Rectal smooth muscle tissue (tissue), 1 donor: ENCODE results near the gene NOM1.
"Not testable (repeated sequence)": the region's sequence is repeated elsewhere in the genome, so short reads cannot be mapped to it uniquely, and the experiment has no call there.

ENCODE experiments used
- H3K27ac ChIP-seq: one replicate; pipeline ENCODE4 v1.7.0; 2013; ENCODE audit warnings: low read depth, low read length, inconsistent platforms
- H3K27me3 ChIP-seq: one replicate; pipeline ENCODE4 v1.7.0; 2013; ENCODE audit warnings: low read length; ENCODE audit not compliant: control insufficient read depth, insufficient read depth
- H3K36me3 ChIP-seq: one replicate; pipeline ENCODE4 v1.7.0; 2013; ENCODE audit warnings: low read length; ENCODE audit not compliant: control insufficient read depth, insufficient read depth
- H3K4me1 ChIP-seq: one replicate; pipeline ENCODE4 v1.7.0; 2013; ENCODE audit warnings: low read length; ENCODE audit not compliant: control insufficient read depth, insufficient read depth
- H3K4me3 ChIP-seq: one replicate; pipeline ENCODE4 v1.7.0; 2013; ENCODE audit warnings: low read length
- H3K9ac ChIP-seq: one replicate; pipeline ENCODE4 v1.7.0; 2013; ENCODE audit warnings: low read length

Gene NOM1

DNA sequence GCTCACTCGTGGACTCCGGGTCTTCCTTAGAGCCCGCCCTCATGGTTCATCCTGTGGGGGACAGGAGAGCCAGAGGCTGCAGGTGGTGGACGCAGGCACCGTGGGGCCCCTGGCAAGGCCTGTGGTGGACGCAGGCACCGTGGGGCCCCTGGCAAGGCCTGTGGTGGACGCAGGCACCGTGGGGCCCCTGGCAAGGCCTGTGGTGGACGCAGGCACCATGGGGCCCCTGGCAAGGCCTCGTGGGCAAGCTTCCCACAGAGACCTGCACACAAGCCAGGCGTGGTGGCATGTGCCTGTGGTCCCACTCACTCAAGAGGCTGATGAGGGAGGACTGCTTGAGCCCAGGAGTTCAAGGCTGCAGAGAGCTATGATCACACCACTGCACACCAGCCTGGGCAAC is 23.7 kb upstream of the NOM1 start:
- H3K36me3 ChIP-seq, H3K27me3 ChIP-seq, H3K4me1 ChIP-seq, H3K27ac ChIP-seq, H3K9ac ChIP-seq, H3K4me3 ChIP-seq: not testable (repeated sequence)

DNA sequence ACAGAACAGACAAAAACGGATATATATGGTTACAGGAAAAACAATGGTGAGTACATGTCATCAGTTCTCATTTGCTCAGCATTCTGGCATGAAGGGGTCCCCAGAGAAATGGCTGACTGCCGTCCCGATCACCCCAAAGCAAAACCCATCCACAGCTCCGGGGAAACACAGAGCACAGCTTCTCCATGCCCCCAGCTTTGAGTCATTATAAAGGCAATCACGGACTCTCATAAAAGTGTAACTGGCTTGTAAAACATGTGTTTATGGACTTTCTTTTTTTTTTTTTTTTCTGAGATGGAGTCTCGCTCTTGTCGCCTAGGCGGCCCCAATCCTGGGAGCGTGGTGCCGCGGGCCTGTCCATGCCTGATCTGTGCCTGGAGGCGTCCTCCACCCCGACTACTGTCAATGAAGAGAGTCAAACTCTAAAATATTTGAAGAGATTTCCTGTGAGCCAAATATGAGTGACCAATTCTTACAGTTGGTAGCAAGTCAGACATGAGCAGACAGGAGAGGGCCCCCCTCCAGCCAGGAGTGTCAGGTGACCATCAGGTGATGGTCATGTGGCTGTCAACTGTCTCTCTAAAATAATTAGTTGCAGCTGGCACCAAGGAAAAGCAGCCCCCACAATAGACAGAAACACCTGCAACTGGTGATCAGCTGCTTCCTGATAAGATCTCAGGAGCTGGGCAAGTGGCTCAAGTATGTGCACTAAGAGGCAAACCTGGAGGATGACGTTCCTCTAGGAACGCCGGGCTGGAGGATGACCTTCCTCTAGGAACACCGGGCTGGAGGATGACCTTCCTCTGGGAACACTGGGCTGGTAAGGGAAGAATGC is 21.7 kb upstream of the NOM1 start:
- no peak overlapping the region for H3K9ac ChIP-seq
- no peaks in the 10 kb centered on the region for H3K4me1 ChIP-seq
- no peaks in the 10 kb centered on the region for H3K36me3 ChIP-seq
- no peak overlapping the region for H3K4me3 ChIP-seq
- no peaks in the 10 kb centered on the region for H3K27me3 ChIP-seq
- no peak overlapping the region for H3K27ac ChIP-seq

DNA sequence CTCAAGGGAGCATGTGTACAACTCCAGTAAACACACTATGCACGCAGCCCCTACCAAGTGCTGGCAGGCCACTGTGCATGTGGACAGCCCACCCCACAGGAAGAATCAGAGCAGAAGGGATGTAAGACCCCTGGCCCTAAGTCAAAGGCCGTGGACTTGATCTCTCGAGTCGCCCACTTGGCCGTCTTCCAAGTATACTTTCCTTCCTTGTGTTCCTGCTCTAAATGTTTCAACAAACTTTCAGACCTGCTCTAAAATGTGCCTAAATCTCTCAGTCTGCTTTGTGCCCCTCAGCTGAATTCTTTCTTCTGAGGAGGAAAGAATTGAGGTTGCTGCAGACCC is 21.1 kb upstream of the NOM1 start:
- H3K36me3 ChIP-seq, result no peaks in the 10 kb centered on the region
- no peaks in the 10 kb centered on the region for H3K27me3 ChIP-seq
- no peaks in the 10 kb centered on the region for H3K4me1 ChIP-seq
- no peak overlapping the region for H3K9ac ChIP-seq
- H3K27ac ChIP-seq, result no peak overlapping the region
- no peak overlapping the region for H3K4me3 ChIP-seq

DNA sequence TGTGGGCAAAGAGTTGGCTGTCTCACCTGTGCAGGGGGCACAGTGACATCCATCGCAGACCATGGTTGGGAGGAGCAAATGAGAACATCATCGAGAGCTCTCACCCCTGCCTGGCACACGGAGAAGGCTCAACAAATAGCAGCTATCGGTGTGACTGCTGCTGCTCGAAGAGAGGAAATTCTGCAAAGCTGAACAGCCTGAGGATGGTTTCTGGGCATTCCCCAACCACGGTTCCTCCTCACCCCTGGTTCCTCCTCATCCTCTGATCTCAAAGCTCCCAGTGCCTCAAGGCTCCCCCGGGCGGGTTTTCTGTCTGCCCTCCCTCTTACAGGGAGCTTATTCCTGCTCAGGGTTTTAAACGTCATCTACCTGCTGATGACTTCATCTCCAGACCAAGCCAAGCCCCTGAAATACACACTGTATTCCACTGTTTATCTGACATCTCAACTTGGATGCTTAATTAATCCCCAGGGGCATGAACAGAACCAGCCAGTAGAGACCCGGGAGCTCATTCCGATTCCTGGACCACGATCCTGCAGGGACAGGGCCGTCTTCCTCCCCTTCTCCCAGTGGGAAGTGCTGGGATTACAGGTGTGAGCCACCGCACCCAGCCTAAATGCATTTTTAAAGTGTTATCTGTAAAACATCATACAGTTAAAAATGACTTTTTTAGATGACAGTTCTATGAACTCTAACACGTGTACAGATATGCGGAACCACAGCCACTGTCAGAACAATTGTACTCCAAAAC is 19.5 kb upstream of the NOM1 start:
- H3K36me3 ChIP-seq, result no peaks in the 10 kb centered on the region
- H3K4me3 ChIP-seq, result no peak overlapping the region
- H3K9ac ChIP-seq, result no peak overlapping the region
- H3K27ac ChIP-seq, result no peak overlapping the region
- no peaks in the 10 kb centered on the region for H3K4me1 ChIP-seq
- H3K27me3 ChIP-seq, result no peaks in the 10 kb centered on the region

DNA sequence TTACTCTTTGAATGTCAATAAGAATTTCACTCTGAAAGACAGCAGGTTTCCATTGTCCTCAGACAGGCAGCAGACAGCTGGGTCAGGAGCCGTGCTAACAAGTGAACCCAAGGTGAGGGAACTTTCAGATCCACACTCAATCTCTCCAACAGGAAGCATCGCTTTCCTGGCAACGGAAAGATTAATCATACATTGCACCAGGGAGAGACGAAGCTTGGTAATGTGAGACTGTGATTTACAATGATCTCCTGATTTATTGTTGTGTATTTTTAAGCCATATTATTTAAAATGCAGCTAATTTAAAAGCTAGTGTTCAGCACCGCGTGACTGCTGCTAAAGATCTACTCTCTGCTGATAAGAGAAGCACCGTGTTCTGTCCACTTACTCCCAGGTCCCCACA is 17.5 kb upstream of the NOM1 start:
- H3K4me1 ChIP-seq, result no peaks in the 10 kb centered on the region
- H3K9ac ChIP-seq, result no peak overlapping the region
- H3K27ac ChIP-seq, result no peak overlapping the region
- H3K4me3 ChIP-seq, result no peak overlapping the region
- no peaks in the 10 kb centered on the region for H3K36me3 ChIP-seq
- no peaks in the 10 kb centered on the region for H3K27me3 ChIP-seq

DNA sequence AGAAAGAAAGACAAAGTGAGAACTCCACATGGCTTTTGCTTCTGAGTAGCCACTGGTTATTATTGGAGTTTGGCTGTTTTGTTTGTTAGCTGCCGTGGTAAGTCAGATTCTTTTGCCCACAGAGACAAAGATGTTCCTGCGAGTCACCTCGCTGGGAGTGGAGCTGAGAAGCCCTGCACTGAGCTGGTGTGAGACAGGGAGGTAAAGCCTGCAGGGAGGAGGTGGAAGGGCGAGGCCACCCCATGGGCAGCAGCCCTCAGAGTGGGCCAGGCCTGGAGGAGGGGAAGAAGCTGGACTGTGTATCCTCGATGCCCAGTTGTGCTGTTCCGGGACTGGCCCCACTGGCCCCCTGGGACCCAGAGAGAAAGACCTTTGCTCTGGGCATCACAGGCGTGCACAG is 14.3 kb upstream of the NOM1 start:
- Histone ChIP-seq H3K4me1 (no peaks in the 10 kb centered on the region), H3K27ac (no peak overlapping the region), H3K4me3 (no peak overlapping the region), H3K36me3 (no peaks in the 10 kb centered on the region), H3K9ac (no peak overlapping the region), H3K27me3 (no peaks in the 10 kb centered on the region)

DNA sequence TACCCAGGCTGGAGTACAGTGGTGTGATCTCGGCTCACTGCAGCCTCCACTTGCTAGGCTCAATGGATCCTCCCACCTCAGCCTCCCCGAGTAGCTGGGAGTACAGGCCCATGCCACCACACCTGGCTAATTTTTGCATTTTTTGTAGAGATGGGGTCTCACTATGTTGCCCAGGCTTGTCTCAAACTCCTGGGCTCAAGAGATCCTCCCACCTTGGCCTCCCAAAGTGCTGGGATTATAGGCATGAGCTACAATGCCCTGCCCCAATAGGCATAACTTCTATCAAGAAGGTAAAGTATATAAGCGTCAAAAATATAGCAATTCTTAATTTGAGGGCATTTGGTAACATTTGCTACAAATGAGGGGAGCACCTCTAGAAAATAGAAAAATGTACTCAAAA is 12.7 kb upstream of the NOM1 start:
- H3K4me3 ChIP-seq, H3K27me3 ChIP-seq, H3K4me1 ChIP-seq, H3K36me3 ChIP-seq, H3K9ac ChIP-seq, H3K27ac ChIP-seq: not testable (repeated sequence)

DNA sequence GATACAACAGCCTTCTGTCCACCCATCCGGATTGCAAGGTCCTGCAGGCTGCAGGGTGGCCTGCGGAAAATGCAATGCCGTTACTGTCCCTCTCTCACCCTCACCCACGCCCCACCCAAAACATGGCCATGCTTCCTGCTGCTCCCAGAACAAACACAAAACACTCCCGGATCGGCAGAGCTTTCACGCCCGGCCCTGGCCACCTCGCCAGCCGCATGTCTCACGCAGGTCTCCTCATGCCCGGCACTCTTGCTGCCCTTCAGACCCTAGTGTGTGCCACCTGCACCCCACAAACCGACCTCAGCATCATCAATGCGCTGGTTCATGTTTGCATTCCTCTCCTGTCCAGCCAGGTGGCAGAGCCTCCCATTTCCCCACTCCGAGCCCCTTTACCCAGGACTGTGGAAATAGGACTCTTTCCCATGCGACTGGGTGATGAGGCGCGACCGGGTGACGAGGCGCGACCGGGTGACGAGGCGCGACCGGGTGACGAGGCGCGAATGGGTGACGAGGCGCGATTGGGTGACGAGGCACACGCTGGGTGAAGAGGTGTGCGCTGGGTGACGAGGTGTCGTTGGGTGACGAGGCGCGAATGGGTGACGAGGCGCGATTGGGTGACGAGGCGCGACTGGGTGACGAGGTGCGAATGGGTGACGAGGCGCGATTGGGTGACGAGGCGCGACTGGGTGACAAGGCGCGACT is 8.9 kb upstream of the NOM1 start:
- H3K36me3 ChIP-seq, result no peaks in the 10 kb centered on the region
- H3K4me3 ChIP-seq, result no peak overlapping the region
- no peak overlapping the region for H3K27ac ChIP-seq

DNA sequence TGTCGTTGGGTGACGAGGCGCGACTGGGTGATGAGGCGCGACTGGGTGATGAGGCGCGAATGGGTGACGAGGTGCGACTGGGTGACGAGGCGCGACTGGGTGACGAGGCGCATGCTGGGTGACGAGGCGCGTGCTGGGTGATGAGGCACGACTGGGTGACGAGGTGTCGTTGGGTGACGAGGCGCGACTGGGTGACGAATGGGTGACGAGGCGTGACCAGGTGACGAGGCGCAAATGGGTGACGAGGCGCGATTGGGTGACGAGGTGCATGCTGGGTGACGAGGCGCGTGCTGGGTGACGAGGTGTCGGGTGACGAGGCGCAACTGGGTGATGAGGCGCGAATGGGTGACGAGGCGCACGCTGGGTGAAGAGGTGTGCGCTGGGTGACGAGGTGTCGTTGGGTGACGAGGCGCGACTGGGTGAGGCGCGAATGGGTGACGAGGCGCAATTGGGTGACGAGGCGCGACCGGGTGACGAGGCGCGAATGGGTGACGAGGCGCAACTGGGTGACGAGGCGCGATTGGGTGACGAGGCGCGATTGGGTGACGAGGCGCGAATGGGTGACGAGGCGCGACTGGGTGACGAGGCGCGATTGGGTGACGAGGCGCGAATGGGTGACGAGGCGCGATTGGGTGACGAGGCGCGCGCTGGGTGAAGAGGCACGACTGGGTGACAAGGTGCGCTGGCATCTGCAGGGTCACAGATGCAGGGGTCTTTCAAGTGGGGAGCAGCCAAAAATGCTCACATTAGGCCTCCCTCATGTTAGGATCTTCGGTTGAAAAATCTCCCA is 7.9 kb upstream of the NOM1 start:
- no peaks in the 10 kb centered on the region for H3K4me1 ChIP-seq
- H3K9ac ChIP-seq, result no peak overlapping the region
- H3K27me3 ChIP-seq, result peaks cover 16% of the 10 kb centered on the region
- no peaks in the 10 kb centered on the region for H3K36me3 ChIP-seq
- H3K27ac ChIP-seq, result no peak overlapping the region
- H3K4me3 ChIP-seq, result no peak overlapping the region

More for the DNA sequence above, 8.9 kb upstream of the NOM1 start:
- Histone ChIP-seq H3K27me3 (peaks cover 16% of the 10 kb centered on the region), H3K9ac (no peak overlapping the region), H3K4me1 (no peaks in the 10 kb centered on the region)

DNA sequence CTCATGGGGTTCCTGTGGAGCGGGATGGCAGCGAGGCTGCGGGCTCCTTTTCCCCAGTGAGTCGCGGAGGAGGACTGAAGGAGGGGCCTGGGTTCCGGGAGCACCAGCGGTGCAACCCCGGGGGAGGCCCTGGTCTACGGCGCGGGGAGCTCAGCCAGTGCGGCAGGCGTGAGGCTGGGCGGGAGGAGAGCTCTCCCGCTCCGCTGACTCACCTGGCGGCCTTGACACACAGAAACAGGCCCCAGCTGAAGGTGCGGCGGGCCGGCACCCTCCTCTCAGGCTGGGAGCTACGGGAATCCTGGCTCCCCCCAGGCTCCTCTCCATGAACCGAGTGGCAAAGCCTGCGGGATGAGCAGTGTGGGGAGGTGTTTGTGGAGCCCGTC is 6.8 kb upstream of the NOM1 start:
- Histone ChIP-seq H3K27ac (no peak overlapping the region), H3K27me3 (peaks cover 16% of the 10 kb centered on the region), H3K9ac (no peak overlapping the region), H3K4me1 (no peaks in the 10 kb centered on the region), H3K36me3 (no peaks in the 10 kb centered on the region), H3K4me3 (no peak overlapping the region)

DNA sequence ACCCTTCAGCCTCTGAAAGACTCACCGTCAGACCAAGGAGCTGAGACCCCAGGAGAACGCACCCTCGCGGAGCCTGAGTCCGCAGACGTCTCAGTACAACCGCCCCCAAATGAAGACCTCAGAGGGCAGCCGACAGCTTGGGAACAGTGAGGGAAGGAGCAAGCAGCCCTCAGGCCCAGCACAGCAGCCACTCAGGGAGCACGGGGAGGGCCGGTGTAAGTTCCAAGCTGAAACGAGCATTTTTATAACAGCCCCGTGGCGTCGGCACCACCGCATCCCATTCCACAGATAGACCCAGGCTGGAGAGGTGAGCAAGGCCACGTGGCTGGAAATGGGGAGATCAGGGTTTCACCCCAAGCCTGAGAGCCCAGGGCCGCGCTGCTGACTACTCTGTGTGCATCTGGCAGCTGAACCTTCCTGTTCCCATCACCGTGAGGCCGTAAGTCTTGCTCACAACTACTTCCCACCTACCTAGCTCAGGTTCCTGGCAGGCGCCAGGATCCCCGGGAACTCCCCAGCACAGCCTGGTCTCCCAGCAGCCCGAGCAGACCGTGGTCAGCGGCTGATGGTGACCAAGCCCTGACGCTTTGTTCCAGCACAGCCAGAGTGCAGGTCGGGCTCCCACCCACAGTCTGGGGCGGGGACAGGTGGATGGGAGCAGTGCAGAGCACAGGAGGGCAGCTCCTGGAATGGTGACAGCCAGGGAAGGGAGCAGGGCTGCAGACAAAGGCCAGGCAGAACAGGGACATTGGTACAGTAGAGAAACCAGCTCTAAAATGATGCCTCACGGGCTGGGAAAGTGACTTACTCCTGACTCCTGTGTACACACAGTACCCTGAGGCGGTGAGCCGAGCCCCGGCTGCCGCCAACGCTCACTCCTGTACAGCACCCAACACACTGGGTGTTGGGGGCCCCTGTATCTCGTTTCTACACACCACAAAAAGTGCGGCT is 6.1 kb upstream of the NOM1 start:
- peaks cover 16% of the 10 kb centered on the region for H3K27me3 ChIP-seq
- H3K4me3 ChIP-seq, result peak overlapping the region; percentile 15
- no peaks in the 10 kb centered on the region for H3K4me1 ChIP-seq
- H3K27ac ChIP-seq, result no peak overlapping the region
- no peaks in the 10 kb centered on the region for H3K36me3 ChIP-seq
- H3K9ac ChIP-seq, result no peak overlapping the region
